HG03196 (cell line): Measurements from ENCODE around the gene SPRN.
"Not testable (repeated sequence)": the region's sequence is repeated elsewhere in the genome, so short reads cannot be mapped to it uniquely, and the experiment has no call there.

Source experiments
- ATAC-seq: cut with Tn5 transposase; IDR thresholded peaks from one replicate; pipeline ENCODE4 v1.9.1; 2021; ENCODE audit not compliant: unreplicated experiment

SPRN gene

GRCh38 chr10:133440633-133441285 is 16.3 kb upstream of the SPRN start:
- ATAC-seq, result no peak

- no peak for ATAC-seq
Measured at GRCh38 chr10:133439517-133440461, 15.4 kb upstream of the SPRN start.

DNA sequence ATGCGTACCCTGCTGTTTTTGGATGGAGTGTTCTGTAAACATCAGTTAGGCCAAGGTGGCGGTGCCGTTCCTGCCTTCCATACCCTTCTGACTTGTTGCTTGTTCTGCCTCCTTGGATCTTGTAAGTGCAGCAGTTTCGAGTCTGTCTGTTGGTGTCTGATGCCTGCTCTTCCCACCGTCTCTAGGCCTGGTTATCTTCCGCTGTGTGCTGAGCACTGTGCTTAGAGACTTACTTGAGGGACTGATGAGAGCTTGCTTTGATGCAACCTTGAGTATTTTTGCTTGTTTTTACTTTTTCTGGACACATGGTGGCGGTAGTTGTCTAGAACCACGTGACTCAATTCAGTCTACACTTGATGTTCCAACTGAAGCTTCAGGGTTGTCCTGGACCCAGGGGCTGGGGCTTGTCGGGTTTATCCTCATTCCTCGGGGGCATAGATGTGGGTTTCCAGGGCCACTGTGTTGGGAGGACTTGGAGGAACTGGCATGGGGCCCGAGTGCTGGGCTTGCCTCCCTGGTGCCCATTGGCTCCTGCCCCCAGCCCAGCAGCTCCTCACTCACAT is 14.4 kb upstream of the SPRN start:
- ATAC-seq, result no peak

DNA sequence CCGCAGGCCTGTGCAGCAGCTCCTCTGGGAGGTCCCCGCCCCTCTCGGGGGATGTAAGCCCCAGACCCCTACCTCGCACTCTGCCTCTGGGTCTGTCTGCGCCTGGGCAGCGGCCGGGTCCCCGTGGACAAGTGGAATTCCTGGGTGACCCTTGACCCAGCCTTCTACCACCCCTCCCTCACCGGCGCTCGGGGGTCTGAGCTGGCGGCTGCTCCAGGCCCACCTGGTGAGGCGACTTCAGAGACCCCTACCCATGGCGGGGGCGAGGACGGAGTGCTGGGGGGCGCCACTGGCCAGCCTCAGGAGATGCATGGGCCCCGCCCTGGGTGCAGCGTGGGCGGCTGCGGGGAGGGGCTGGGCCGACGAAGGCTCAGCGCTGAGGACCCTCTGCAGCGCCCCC is 8.4 kb upstream of the SPRN start:
- not testable (repeated sequence) for ATAC-seq

DNA sequence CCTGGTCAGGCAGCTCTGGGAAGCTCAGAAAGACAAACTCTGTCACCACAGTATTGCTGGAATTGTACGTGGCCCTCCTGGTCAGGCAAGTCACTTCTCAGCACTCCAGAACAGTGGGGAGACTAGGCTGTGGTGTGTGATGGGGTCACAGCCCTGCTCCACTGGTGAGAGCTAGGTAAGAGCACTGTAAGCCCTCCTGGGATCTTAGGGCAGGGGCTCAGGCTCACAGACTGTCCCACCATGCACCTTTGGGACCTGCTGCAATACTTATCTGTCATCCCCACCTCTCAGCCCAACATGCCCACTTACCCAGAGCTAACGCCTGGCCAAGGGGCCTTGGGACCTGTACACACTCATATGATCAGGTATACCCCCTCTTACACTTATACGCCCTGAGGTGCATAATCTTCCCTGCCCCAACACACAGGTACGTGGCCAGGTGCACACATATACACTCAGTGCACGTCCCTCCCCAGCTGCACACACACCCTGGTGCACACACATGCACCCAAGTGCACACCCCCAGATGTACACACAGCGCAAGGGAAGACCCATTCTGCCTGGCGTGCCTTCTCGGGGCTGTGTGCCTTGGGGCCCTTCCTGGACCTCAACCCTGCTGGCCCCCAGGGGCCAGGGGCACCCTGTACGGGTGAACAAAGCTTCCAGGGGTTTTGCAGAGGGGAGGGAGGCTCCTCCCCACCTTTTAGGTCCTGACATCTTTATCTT is 7.6 kb upstream of the SPRN start:
- not testable (repeated sequence) for ATAC-seq

DNA sequence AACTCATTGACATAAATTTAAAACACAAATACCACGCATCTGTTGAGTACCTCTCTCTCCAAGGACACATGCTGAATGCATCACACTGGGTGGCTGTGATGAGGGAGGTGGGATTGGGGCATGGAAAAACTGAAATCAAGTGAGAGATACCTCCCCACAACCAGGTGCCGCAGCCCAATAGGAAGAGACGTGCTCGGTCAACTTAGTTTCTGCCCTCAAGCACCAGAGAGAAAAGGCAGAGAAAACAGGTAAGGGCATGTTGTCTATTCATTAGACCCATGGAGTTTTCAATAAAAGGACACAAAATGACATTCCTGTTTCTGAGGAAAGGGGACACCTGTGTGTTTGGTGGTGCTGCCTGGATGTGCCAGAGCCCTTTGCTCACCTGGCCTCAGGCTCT is 5.1 kb upstream of the SPRN start:
- ATAC-seq, result not testable (repeated sequence)

GRCh38 chr10:133424102-133424501 is 323 bp downstream of the SPRN start:
- not testable (repeated sequence) for ATAC-seq

- ATAC-seq, result no peak
Measured at GRCh38 chr10:133422807-133423771, 1.3 kb downstream of the SPRN start.

GRCh38 chr10:133422223-133422806 is 2.1 kb downstream of the SPRN start:
- no peak for ATAC-seq

DNA sequence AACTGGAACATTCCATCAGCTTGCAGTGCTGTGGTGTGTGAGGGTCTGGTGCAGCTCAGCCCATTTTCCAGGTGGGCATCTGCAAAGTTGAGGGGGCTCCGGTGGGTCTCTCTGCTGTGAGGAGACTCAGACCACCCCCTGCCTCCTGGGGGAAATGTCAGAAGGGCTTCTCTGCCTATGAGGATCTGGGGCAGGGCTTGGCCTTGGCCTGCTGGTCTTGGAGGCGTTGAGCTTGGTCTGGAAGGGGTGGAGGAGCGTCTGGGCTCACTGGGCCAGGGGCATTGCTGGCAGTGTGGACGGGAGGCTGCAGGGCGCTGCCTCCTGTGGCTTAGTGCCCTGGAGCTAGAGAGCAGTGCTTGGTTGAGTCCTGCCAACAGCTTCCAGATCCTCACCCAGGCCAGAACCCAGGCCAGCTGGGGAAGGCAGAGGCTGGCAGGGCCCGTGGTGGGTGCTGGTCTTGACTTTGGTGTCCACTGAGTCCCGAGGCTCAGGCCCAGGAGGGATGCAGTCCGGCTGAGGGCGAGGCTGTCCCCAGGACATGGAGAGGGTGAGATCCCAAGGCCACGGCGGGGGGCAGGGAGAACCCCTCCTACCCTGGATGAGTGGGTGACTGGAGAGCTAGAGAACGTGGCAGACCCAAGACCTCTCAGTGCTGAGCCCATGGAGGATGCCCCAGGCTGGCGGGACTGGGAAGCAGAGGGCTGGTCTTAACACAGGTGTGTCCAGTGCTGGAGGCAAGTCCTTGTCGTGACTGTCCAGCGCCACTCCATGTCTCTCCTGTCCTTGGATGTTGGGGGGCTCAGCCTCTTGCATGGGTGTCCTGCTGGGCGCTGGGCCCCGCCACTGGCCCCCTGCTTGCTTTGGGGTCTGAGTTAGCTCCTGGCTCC is 2.8 kb downstream of the SPRN start:
- ATAC-seq, result no peak

DNA sequence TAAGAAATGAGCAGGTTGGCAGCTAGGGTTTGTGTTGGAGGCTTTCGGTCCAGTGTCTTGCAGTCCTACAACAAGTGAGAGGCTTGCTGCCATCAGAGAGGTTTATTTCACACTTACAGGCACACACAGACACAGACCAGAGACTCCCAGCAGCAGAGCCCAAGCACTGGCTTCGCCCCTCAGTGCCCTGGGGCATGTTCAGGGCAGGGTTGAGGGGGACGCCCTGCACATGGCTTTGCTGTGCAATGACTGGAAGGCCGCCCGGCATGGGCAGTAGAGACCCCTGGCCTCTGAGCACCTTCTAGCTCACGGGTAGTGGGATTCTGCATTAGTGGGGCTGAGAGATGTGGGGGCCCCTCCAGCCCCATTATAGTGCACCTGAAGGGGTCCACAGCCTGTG is 3.8 kb downstream of the SPRN start:
- no peak for ATAC-seq

DNA sequence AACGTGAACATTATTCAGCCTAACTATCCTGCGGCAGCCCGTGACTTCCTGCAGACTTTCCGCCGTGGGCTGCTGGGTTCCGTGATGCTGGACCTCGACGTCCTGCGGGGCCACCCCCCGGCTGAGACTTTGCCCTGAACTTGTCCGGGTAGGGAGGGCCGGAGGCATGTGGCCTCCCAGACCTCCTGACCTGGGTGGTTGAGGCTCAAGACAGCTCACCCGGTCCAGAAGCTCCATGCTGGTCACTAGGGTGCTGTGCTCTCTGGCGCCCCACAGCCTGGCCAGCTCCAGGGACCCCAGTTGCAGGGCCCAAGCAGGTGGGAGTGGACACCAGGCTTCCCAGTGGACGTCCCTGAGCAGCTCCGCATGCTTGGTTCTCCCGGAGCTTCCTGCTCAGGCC is 4.4 kb downstream of the SPRN start:
- ATAC-seq, result no peak

DNA sequence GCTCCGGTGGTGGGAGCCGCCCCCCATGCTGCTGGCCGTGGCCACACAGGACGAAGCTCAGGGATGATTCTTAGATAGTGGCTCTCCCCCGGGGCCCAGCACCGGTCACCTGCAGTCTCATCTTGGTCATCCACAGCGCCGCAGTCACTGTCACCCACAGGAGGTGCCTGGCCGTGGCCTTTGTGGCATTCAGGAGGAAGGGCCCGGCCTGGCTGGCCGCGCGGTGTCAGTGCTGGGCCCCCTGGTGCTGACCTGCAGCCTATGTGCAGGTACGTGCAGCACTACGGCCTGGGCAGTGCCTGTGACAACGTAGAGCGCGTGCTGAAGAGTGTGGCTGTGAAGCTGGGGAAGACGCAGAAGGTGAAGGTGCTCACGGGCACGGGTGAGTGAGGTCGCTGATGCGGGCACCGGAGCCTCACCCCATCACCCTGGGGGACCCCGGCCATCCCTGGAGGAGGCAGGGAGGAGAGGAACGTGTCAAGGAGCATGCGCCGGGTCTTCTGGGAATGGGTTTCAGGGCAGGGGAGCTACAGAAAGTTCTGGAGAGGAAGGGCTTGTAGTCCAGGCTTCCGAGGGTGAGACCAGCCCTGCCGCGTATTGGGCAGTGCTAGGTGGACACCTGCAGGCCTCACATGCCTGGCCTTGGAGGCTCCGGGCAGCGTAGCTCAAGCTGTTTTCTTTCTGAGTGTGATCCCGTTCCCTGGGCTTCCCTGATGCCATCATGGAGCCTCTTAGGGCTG is 5.0 kb downstream of the SPRN start:
- ATAC-seq, result no peak

DNA sequence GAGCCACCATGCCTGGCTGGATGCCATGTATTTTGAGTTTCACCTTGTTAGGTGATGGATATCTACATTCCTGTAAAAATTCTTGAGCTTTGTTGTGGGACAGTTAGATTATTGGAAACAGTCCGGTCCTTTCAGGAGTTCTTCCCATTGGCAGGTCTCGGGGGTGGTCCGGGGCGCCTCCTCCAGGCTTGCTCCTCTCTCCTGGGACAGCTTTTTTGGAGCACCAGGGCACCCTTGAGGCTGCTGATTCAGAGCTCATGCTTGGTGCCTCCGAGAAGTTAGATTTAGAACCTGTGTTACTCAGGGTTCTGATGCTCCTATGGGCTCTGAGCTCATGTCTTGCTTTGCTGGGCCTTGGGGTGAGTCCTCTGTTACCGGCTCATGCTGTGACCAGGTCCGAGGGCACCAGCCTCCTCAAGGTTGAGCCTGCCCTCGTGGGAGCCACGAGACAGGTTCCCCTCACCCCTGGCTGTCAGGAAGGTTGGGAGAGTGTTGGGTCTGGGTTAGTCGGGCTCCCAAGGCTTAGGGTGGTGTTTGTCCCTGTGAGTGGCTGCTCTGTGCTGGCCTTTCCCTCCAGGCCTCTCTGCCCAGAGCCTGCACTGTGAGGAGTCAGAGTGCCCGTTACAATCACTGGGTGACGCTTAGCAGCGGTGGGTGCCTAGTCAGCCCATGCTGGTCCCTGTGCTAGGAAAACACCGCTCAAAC is 6.0 kb downstream of the SPRN start:
- no peak for ATAC-seq

DNA sequence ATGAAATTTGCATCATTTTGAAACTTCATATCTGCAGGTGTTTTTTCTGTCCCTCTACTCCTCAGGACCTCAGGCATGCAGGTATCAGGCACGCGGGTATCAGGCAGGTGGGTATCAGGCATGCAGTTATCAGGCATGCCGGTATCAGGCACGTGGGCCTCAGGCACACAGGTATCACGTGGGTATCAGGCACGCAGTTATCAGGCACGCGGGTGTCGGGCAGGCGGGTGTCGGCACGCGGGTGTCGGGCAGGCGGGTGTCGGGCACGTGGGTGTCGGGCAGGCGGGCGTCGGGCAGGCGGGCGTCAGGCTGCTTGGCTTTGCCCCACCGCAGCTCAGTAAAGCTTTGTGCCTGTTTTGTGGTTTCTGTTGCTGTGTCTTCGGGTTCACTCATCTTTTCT is 8.7 kb downstream of the SPRN start:
- ATAC-seq, result no peak

DNA sequence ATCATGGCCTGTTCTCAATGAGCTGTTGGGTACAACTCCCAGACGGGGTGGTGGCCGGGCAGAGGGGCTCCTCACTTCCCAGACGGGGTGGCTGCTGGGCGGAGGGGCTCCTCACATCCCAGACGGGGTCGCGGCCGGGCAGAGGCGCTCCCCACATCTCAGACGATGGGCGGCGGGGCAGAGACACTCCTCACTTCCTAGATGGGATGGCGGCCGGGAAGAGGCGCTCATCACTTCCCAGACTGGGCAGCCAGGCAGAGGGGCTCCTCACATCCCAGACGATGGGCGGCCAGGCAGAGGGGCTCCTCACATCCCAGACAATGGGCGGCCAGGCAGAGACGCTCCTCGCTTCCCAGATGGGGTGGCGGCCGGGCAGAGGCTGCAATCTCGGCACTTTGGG is 10.0 kb downstream of the SPRN start:
- ATAC-seq, result not testable (repeated sequence)

DNA sequence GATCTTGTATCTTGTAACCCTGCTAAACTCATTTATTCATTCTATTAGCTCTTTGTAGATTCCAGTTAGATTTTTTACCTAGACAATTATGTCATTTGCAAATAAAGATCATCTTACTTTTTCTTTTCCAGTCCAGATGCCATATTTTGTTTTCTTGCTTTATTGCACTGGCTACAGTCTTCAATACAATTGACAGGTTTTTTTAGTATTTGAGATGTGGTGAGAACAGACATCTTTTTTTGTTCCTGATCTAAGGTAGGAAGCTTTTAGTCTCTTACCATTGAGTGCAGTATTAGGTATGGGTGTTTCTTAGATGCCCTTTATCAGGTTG is 12.1 kb downstream of the SPRN start:
- no peak for ATAC-seq
